ENCODE results near the gene NPLOC4. TPM values are rescaled to one million over a fixed set of nuclear protein-coding genes. Genes with fewer than 3 reads are reported as not detected.

Gene NPLOC4
- total and polyA plus RNA-seq, 2 of the 8 experiments (the other 6 are each of a cell fraction or from before 2014, with no cell fraction given): 70.7 to 92.7 TPM

DNA sequence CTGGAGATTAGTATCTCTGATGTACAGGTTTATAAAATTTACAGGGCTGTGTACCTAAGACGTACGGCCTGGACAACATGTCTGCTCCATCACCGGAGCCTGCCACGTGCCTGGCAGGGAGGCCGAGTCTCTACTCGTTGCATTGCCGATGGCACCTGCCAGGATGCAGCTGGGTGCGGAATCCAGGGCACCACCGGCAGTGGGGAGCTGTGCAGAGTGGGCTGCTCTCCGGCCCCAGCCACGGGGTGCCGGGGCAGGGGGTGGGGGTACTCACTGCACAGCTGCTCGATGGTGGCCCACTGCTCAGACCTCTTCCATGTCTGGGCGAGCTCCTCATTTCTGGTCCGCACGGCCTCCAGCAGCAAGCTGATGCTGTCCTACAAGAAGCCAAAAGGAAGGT, 71.7 kb downstream of the NPLOC4 start (continued):
- TF ChIP-seq, protein P1, sequence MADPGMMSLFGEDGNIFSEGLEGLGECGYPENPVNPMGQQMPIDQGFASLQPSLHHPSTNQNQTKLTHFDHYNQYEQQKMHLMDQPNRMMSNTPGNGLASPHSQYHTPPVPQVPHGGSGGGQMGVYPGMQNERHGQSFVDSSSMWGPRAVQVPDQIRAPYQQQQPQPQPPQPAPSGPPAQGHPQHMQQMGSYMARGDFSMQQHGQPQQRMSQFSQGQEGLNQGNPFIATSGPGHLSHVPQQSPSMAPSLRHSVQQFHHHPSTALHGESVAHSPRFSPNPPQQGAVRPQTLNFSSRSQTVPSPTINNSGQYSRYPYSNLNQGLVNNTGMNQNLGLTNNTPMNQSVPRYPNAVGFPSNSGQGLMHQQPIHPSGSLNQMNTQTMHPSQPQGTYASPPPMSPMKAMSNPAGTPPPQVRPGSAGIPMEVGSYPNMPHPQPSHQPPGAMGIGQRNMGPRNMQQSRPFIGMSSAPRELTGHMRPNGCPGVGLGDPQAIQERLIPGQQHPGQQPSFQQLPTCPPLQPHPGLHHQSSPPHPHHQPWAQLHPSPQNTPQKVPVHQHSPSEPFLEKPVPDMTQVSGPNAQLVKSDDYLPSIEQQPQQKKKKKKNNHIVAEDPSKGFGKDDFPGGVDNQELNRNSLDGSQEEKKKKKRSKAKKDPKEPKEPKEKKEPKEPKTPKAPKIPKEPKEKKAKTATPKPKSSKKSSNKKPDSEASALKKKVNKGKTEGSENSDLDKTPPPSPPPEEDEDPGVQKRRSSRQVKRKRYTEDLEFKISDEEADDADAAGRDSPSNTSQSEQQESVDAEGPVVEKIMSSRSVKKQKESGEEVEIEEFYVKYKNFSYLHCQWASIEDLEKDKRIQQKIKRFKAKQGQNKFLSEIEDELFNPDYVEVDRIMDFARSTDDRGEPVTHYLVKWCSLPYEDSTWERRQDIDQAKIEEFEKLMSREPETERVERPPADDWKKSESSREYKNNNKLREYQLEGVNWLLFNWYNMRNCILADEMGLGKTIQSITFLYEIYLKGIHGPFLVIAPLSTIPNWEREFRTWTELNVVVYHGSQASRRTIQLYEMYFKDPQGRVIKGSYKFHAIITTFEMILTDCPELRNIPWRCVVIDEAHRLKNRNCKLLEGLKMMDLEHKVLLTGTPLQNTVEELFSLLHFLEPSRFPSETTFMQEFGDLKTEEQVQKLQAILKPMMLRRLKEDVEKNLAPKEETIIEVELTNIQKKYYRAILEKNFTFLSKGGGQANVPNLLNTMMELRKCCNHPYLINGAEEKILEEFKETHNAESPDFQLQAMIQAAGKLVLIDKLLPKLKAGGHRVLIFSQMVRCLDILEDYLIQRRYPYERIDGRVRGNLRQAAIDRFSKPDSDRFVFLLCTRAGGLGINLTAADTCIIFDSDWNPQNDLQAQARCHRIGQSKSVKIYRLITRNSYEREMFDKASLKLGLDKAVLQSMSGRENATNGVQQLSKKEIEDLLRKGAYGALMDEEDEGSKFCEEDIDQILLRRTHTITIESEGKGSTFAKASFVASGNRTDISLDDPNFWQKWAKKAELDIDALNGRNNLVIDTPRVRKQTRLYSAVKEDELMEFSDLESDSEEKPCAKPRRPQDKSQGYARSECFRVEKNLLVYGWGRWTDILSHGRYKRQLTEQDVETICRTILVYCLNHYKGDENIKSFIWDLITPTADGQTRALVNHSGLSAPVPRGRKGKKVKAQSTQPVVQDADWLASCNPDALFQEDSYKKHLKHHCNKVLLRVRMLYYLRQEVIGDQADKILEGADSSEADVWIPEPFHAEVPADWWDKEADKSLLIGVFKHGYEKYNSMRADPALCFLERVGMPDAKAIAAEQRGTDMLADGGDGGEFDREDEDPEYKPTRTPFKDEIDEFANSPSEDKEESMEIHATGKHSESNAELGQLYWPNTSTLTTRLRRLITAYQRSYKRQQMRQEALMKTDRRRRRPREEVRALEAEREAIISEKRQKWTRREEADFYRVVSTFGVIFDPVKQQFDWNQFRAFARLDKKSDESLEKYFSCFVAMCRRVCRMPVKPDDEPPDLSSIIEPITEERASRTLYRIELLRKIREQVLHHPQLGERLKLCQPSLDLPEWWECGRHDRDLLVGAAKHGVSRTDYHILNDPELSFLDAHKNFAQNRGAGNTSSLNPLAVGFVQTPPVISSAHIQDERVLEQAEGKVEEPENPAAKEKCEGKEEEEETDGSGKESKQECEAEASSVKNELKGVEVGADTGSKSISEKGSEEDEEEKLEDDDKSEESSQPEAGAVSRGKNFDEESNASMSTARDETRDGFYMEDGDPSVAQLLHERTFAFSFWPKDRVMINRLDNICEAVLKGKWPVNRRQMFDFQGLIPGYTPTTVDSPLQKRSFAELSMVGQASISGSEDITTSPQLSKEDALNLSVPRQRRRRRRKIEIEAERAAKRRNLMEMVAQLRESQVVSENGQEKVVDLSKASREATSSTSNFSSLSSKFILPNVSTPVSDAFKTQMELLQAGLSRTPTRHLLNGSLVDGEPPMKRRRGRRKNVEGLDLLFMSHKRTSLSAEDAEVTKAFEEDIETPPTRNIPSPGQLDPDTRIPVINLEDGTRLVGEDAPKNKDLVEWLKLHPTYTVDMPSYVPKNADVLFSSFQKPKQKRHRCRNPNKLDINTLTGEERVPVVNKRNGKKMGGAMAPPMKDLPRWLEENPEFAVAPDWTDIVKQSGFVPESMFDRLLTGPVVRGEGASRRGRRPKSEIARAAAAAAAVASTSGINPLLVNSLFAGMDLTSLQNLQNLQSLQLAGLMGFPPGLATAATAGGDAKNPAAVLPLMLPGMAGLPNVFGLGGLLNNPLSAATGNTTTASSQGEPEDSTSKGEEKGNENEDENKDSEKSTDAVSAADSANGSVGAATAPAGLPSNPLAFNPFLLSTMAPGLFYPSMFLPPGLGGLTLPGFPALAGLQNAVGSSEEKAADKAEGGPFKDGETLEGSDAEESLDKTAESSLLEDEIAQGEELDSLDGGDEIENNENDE (IDR thresholded peaks at IDR 0.05; ENCODE audit: insufficient replicate concordance, low read length): no peak
- TF ChIP-seq, protein P2, sequence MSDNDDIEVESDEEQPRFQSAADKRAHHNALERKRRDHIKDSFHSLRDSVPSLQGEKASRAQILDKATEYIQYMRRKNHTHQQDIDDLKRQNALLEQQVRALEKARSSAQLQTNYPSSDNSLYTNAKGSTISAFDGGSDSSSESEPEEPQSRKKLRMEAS (IDR thresholded peaks at IDR 0.05): no peak
- TF ChIP-seq POLR2AphosphoS5 (IDR thresholded peaks at IDR 0.05; ENCODE audit: low read depth, low read length) (no peak), ASH2L (IDR thresholded peaks at IDR 0.05; ENCODE audit: low read length) (no peak)

Measured in H1 (cell line).